Esophagus squamous epithelium (tissue), 4 donors: ENCODE measurements around the gene LDAH.

Source experiments
- POLR2A ChIP-seq, 4 donors: fragments of 450-650 bp; IDR thresholded peaks; one replicate each; pipeline ENCODE4 v1.6.1; 2017; ENCODE audit warnings: antibody characterized with exemption in 4 of 4, mild to moderate bottlenecking in 4 of 4, moderate library complexity in 3 of 4
- TF ChIP-seq, protein P1 (sequence below), 6 experiments: fragments of 450-650 bp in 4 of 6; fragments of 200-600 bp in 2 of 6; sonication (generic) in 2 of 6; IDR thresholded peaks; one replicate each; pipeline ENCODE4 v1.5.1; 2016 to 2019; ENCODE audit warnings: antibody characterized with exemption in 6 of 6, mild to moderate bottlenecking in 4 of 6, moderate library complexity in 4 of 6

DNA sequence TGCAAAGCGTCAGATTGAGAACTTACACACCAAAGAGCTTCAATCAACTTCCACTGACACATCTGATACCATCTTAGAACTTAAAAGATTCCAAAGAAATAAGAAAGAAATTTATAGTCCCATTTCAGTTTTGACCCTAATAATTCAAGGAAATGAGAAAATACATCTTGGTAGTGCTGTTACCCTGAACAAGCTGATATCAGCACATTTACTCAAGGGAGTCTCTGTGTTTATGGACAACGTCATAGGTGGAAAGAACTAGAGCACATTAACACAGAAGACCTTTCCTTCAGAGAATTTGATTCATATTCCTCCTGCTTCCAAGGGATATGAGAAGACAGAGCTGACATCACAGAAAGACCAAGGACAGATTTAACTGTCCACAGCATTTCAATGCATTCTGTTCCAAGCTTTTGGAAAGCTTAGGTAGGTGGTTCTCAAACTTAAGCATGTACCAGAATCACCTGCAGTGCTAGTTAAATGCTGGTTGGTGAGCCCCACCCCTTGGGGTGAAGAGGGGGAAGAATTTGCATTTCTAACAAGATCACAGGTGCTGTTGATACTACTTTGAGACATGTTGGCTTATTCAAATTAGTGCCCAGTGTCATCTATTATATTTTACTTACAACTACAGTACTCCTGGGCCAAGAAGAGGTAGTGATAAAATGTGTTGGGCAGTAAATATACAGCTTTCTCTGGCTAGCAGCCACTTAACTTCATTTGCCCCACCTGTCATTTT, 59.8 kb downstream of the LDAH start:
- TF ChIP-seq, protein P1, sequence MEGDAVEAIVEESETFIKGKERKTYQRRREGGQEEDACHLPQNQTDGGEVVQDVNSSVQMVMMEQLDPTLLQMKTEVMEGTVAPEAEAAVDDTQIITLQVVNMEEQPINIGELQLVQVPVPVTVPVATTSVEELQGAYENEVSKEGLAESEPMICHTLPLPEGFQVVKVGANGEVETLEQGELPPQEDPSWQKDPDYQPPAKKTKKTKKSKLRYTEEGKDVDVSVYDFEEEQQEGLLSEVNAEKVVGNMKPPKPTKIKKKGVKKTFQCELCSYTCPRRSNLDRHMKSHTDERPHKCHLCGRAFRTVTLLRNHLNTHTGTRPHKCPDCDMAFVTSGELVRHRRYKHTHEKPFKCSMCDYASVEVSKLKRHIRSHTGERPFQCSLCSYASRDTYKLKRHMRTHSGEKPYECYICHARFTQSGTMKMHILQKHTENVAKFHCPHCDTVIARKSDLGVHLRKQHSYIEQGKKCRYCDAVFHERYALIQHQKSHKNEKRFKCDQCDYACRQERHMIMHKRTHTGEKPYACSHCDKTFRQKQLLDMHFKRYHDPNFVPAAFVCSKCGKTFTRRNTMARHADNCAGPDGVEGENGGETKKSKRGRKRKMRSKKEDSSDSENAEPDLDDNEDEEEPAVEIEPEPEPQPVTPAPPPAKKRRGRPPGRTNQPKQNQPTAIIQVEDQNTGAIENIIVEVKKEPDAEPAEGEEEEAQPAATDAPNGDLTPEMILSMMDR (IDR thresholded peaks at IDR 0.05), result no peak
- no peak for TF ChIP-seq POLR2A (IDR thresholded peaks at IDR 0.05)
